Measurements from ENCODE around the gene SLC25A36. TPM values are rescaled to one million over a fixed set of nuclear protein-coding genes. Genes with fewer than 3 reads are reported as not detected.
"Not testable (repeated sequence)": the region's sequence is repeated elsewhere in the genome, so short reads cannot be mapped to it uniquely, and the experiment has no call there.

The SLC25A36 gene
- total and polyA plus RNA-seq, 2 experiments from 2014 or later = 38.4 to 118 TPM

DNA sequence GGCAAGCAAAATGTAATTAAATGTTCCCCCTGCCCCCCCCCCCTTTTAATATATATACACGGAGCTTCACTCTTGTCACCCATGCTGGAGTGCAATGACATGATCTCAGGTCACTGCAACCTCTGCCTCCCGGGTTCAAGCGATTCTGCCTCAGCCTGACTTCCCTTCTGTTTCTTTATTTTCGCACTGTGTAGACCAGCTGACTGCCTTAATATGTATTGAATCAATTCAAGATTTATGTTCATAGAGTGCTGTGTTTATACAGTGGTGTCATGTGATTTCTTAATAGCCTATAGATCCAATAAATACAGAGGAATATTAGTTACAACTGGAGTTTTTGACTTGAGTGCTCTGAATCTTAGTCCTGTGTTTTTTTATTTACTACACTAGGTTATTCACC is 39.0 kb downstream of the SLC25A36 start:
- no peaks in the 10 kb centered on the region for H3K9me3 ChIP-seq (ENCODE audit: low read depth)
- 61% methylated on average over 4 of the region's 4 CpGs for WGBS (ENCODE audit: low lambda C conversion rate, missing lambda C conversion rate)
- no peak overlapping the region for H3K4me2 ChIP-seq
- H2AFZ ChIP-seq = no peak overlapping the region
- H3K79me2 ChIP-seq = no peaks in the 10 kb centered on the region
- no peaks in the 10 kb centered on the region for H3K4me1 ChIP-seq (ENCODE audit: insufficient read depth)
- no peak overlapping the region for H3K27ac ChIP-seq
- no peaks in the 10 kb centered on the region for H3K9me2 ChIP-seq (replicated peaks; ENCODE audit: insufficient read depth)
- H3K4me3 ChIP-seq = no peak overlapping the region
- no peak for TF ChIP-seq EZH2 (IDR thresholded peaks at IDR 0.05; ENCODE audit: borderline replicate concordance)
- TF ChIP-seq EZH2phosphoT487 (IDR thresholded peaks at IDR 0.05; ENCODE audit: low read depth, severe bottlenecking, unreplicated experiment) = no peak
- TF ChIP-seq CTCF (IDR thresholded peaks at IDR 0.05; ENCODE audit: poor library complexity) = no peak
- H3K36me3 ChIP-seq (replicated peaks; ENCODE audit: insufficient read depth, low read depth) = no peaks in the 10 kb centered on the region
- no peak for DNase-seq (ENCODE audit: low spot score)
- H3K27me3 ChIP-seq = no peaks in the 10 kb centered on the region
- H4K20me1 ChIP-seq (ENCODE audit: insufficient read depth, poor library complexity, severe bottlenecking) = no peaks in the 10 kb centered on the region

GRCh38 chr3:140987792-140988191 is 46.2 kb downstream of the SLC25A36 start:
- H3K4me3 ChIP-seq; H3K9me2 ChIP-seq (replicated peaks; ENCODE audit: insufficient read depth); H3K27ac ChIP-seq; H3K9me3 ChIP-seq (ENCODE audit: low read depth); H3K4me1 ChIP-seq (ENCODE audit: insufficient read depth); H3K4me2 ChIP-seq; H3K27me3 ChIP-seq; DNase-seq (ENCODE audit: low spot score); H3K79me2 ChIP-seq; H3K36me3 ChIP-seq (replicated peaks; ENCODE audit: insufficient read depth, low read depth); H4K20me1 ChIP-seq (ENCODE audit: insufficient read depth, poor library complexity, severe bottlenecking); H2AFZ ChIP-seq: not testable (repeated sequence)
- 93% methylated on average over 5 of the region's 5 CpGs for WGBS (ENCODE audit: low lambda C conversion rate, missing lambda C conversion rate)

- no peaks in the 10 kb centered on the region for H3K79me2 ChIP-seq
- no peaks in the 10 kb centered on the region for H3K9me2 ChIP-seq (replicated peaks; ENCODE audit: insufficient read depth)
- H3K27ac ChIP-seq = no peak overlapping the region
- 87% methylated on average over 1 of the region's 1 CpG for WGBS (ENCODE audit: low lambda C conversion rate, missing lambda C conversion rate)
- H4K20me1 ChIP-seq (ENCODE audit: insufficient read depth, poor library complexity, severe bottlenecking) = no peaks in the 10 kb centered on the region
- no peaks in the 10 kb centered on the region for H3K27me3 ChIP-seq
- H3K4me3 ChIP-seq = no peak overlapping the region
- H2AFZ ChIP-seq = no peak overlapping the region
- no peaks in the 10 kb centered on the region for H3K9me3 ChIP-seq (ENCODE audit: low read depth)
- TF ChIP-seq EZH2 (IDR thresholded peaks at IDR 0.05; ENCODE audit: borderline replicate concordance) = no peak
- no peak for TF ChIP-seq EZH2phosphoT487 (IDR thresholded peaks at IDR 0.05; ENCODE audit: low read depth, severe bottlenecking, unreplicated experiment)
- no peak for TF ChIP-seq CTCF (IDR thresholded peaks at IDR 0.05; ENCODE audit: poor library complexity)
- no peaks in the 10 kb centered on the region for H3K36me3 ChIP-seq (replicated peaks; ENCODE audit: insufficient read depth, low read depth)
- H3K4me2 ChIP-seq = no peak overlapping the region
- no peaks in the 10 kb centered on the region for H3K4me1 ChIP-seq (ENCODE audit: insufficient read depth)
- DNase-seq (ENCODE audit: low spot score) = no peak
These were observed 52.7 kb downstream of the SLC25A36 start for GRCh38 chr3:140994316-140994715.

DNA sequence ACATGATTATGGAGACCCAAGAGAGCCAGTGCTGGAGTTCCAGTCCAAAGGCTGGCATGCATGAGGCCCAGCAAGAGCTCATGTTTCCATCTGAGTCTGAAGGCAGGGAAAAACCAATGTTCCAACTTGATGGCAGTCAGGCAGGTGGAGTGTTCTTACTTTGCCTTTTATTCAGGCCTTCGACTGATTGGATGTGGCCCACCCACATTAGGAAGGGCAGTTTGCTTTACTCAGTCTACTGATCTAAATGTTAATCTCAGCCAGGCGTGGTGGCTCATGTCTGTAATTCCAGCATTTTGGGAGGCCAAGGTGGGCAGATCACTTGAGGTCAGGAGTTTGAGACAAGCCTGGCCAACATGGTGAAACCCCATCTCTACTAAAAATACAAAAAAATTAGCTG is 53.2 kb downstream of the SLC25A36 start:
- not testable (repeated sequence) for H3K36me3 ChIP-seq (replicated peaks; ENCODE audit: insufficient read depth, low read depth); H3K4me3 ChIP-seq; DNase-seq (ENCODE audit: low spot score); H4K20me1 ChIP-seq (ENCODE audit: insufficient read depth, poor library complexity, severe bottlenecking); H3K79me2 ChIP-seq; H3K9me2 ChIP-seq (replicated peaks; ENCODE audit: insufficient read depth); H3K4me1 ChIP-seq (ENCODE audit: insufficient read depth); H3K27me3 ChIP-seq; H3K9me3 ChIP-seq (ENCODE audit: low read depth); H3K27ac ChIP-seq; H2AFZ ChIP-seq; H3K4me2 ChIP-seq
- 88% methylated on average over 2 of the region's 2 CpGs for WGBS (ENCODE audit: low lambda C conversion rate, missing lambda C conversion rate)

- Histone ChIP-seq H3K27ac (no peak overlapping the region), H3K9me3 (ENCODE audit: low read depth) (no peaks in the 10 kb centered on the region)
- WGBS (ENCODE audit: low lambda C conversion rate, missing lambda C conversion rate) = 73% methylated on average over 2 of the region's 2 CpGs
These were observed 54.2 kb downstream of the SLC25A36 start for GRCh38 chr3:140995881-140996280.

More at GRCh38 chr3:140995881-140996280, 54.2 kb downstream of the SLC25A36 start:
- Histone ChIP-seq H3K4me1 (ENCODE audit: insufficient read depth) (no peaks in the 10 kb centered on the region), H3K79me2 (no peaks in the 10 kb centered on the region), H3K4me3 (no peak overlapping the region), H3K4me2 (no peak overlapping the region), H3K9me2 (replicated peaks; ENCODE audit: insufficient read depth) (no peaks in the 10 kb centered on the region), H3K36me3 (replicated peaks; ENCODE audit: insufficient read depth, low read depth) (no peaks in the 10 kb centered on the region), H2AFZ (no peak overlapping the region), H3K27me3 (no peaks in the 10 kb centered on the region), H4K20me1 (ENCODE audit: insufficient read depth, poor library complexity, severe bottlenecking) (no peaks in the 10 kb centered on the region)
- DNase-seq (ENCODE audit: low spot score) = no peak
- TF ChIP-seq EZH2phosphoT487 (IDR thresholded peaks at IDR 0.05; ENCODE audit: low read depth, severe bottlenecking, unreplicated experiment) (no peak), EZH2 (IDR thresholded peaks at IDR 0.05; ENCODE audit: borderline replicate concordance) (no peak), CTCF (IDR thresholded peaks at IDR 0.05; ENCODE audit: poor library complexity) (no peak)
